ENCODE measurements around the gene SND1.

GRCh38 chr7:127885222-127885772 lies 233.3 kb downstream of the SND1 start:
- TF ChIP-seq CTCF (IDR thresholded peaks at IDR 0.05; ENCODE audit: extremely low read depth in 1 of 2, insufficient read depth in 1 of 2, low read depth in 1 of 2, low read length in 2 of 2) (no peak), GATA2 (IDR thresholded peaks at IDR 0.05; ENCODE audit: insufficient read depth, insufficient read length, low read depth, low read length) (no peak), POLR2A (IDR thresholded peaks at IDR 0.05; ENCODE audit: low read depth, low read length) (no peak), MYC (IDR thresholded peaks at IDR 0.05; ENCODE audit: low read depth, low read length) (no peak), POLR2AphosphoS5 (IDR thresholded peaks at IDR 0.05; ENCODE audit: insufficient read depth, low read depth, low read length) (no peak), EZH2 (IDR thresholded peaks at IDR 0.05; ENCODE audit: borderline replicate concordance, low read depth, low read length, severe bottlenecking) (no peak)

Measured in endothelial cell of umbilical vein (primary cell).